T1000 (cell line): ENCODE measurements around the gene TMEM131.

Source experiments
- DNase-seq: peaks from one replicate; lab custom pipeline; 2025; ENCODE audit warnings: mixed read lengths; lab: John Stamatoyannopoulos, UW

The TMEM131 gene

DNA sequence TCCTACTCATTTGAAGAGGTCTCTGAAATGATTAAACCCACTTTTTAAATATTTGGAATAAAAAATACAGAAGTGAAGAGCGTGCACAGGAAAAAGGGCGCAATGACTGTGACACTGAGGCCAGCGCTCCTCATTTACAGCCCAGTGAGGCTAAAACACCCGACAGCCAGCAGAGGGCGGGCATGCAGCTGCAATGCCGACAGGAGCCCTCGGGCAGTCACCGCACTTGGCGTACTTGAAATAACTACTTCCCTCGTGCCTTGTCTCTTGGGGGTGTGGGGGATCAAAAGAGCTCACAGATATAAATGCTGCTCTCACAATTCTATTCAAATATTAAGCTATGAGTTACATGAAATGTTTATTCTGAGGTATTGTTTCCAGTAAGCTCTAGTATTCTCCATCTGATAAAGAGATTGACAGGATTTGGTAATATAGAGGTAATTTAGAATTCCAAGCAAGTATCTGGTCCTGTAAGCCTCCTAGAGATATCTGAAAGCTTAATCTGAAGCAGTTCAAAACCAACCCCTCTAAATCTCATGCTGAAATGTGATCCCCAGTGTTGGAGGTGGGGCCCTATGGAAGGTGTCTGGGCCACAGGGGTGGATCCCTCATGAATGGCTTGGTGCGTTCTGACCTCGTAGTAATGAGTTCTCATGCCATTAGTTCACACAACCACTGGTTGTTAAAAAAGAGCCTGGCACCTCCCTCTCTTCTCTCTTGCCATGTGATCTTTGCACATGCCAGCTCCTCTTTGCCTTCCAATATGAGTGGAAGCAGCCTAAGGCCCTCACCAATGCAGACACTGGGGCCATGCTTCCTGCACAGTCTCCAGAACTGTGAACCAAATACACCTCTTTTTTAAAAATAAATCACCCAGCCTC lies 188.8 kb downstream of the TMEM131 start:
- DNase-seq, result peak; percentile 56

- DNase-seq, result no peak
These were observed 190.0 kb downstream of the TMEM131 start for GRCh38 chr2:97805776-97806175.

DNA sequence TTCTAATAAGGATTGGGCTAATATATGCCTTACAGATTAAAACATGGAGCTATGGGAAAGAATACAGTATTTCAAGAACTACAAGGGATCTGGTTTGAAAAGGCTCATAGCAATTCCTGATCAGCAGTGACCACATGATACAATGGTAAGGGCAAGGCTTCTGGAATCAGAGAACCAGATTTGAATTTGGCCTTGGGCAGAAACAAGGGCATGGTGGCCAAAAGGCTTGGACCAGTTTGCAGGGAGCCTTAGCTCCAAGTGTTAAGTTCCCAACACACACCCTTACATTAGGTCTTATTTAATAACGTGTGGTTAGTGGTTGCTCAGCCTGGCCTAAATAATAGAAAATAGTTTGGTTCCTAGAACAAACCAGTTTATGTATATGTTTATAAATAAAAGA lies 194.7 kb downstream of the TMEM131 start:
- no peak for DNase-seq

DNA sequence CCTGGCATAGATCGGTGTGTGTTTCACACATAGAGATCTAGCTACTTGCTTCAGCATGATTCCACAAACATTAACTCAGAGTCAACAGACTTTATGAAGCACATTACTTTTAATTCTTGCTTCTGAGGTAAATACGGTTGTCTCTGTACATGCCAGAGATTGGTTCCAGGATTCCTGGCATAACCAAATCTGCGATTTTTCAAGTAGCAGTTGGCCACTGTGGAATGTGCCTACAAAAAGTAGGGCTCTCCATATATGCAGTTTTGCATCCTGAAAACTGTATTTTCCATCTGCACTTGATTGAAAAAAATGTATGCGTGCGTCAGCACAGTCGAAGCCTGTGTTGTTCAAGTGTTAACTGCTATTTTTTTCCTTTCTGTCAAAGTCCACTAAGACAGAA lies 197.3 kb downstream of the TMEM131 start:
- DNase-seq, result no peak

GRCh38 chr2:97797355-97797754 lies 198.4 kb downstream of the TMEM131 start:
- no peak for DNase-seq

GRCh38 chr2:97796465-97797126 lies 199.2 kb downstream of the TMEM131 start:
- no peak for DNase-seq

GRCh38 chr2:97792416-97792815 lies 203.3 kb downstream of the TMEM131 start:
- no peak for DNase-seq

GRCh38 chr2:97788986-97789644 lies 206.6 kb downstream of the TMEM131 start:
- no peak for DNase-seq

- DNase-seq, result no peak
These were observed 209.9 kb downstream of the TMEM131 start for GRCh38 chr2:97785818-97786217.

GRCh38 chr2:97784953-97785352 lies 210.8 kb downstream of the TMEM131 start:
- DNase-seq, result no peak

GRCh38 chr2:97781981-97782380 lies 213.8 kb downstream of the TMEM131 start:
- DNase-seq, result no peak

DNA sequence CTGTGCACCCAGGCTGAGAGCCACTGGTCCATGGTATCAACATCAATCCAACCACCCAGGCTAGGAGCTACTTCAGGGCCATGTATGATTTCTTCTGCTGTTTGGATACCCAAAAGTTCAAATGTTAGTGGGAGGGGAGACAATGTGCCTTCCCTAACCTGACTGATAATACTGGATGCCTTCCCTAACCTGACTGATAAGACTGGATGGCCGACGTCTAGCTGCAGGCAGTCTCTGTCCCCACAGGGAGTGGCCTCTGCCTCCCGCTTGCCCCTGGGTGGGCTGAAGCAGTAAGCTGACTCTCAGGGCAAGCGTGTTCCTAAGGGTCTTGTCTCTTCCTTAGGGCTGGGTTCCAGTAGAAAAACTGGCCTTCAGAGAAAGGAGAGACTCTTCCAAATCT lies 216.6 kb downstream of the TMEM131 start:
- DNase-seq, result no peak

- DNase-seq, result no peak
These were observed 220.7 kb downstream of the TMEM131 start for GRCh38 chr2:97775074-97775473.

DNA sequence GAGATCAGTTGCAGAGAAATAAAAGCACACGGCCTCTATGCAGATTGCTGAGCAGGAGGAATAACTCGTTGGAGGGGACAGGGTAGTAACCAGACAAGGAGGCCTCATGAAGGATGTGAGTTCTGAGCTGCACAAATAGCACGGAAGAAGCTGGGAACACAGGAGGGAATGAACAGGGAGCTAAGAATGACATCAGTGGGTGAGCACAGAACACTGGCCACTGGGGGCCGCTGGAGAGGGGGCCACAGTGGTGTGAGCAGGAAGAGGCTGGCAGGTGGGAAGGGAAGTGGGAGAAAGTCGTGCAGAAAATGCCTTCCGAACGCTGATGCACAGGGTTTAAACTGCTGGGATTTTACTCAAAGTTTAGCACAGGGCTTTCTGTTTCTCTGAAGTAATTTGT lies 221.3 kb downstream of the TMEM131 start:
- no peak for DNase-seq

- DNase-seq, result no peak
These were observed 225.3 kb downstream of the TMEM131 start for GRCh38 chr2:97770445-97770844.

DNA sequence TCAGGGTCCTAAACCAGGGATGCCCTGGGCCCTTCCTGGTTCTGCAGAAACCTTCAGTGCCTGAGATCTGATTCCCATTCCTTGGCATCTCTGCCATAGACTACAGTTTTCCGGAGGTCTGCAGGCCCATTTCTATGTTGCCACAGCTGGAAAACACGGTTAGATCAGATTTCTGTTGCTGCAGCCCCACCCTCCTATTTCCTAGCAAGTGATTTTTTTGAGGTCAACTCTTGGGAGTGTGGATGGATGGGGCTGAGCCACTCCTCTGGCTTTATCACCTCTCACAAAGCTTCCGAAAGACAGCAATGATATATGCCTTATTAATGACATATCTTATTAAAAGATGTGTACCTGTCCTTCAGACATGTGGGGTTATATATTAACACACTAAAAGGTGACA lies 226.0 kb downstream of the TMEM131 start:
- no peak for DNase-seq

DNA sequence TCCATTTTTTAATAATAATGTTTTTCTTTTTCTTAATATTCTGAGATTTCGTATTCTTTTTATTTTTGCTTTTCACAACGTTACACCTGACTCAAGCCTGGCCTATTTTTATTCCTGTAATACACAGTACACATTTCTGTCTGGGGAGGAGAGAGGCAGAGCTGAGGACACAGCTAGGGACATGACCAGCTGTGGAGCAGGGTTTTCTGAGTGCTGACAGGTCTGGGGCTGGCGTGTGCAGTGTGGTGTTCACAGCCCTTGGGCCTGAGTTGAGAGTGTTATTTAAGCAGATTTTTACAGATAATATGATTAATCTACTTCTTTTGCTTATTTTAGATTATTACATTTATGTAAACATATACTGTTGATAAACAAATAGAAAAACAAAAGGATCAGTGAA lies 226.4 kb downstream of the TMEM131 start:
- DNase-seq, result no peak

- DNase-seq, result no peak
These were observed 229.2 kb downstream of the TMEM131 start for GRCh38 chr2:97766567-97766966.

- DNase-seq, result no peak
These were observed 229.8 kb downstream of the TMEM131 start for GRCh38 chr2:97765933-97766332.

DNA sequence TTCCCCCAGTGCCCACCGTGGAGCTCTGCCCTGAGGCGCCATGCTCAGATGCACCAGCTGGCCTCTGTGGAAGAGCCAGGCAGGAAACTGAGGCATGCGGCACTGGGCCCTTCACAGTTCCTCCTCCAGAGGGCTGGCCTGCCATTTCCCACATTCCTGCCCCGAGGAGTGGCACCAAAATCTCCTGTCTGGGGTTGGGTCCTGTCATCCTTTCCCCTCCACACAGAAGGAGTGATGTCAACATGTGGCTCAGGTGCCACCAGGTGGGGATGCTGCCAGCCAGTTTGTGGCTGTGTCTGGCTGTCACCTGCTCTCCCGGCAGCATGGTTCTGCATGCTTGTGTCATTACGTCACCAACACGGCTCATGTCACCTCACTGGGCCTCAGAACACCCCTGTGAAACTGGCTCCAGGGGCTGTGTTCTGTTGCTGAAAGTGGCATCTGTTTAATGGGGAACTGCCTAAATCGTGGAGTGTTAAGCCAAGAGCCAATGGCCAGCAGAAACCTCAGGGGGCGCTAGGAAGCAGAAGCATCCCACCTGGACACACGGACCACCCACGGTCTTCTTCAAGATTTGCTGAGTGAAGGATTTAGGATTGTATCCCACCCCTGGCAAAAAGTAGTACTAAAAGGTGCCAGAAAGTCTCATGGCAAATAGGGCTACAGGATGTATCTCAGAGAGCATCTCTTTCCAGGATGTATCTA lies 231.0 kb downstream of the TMEM131 start:
- no peak for DNase-seq

- no peak for DNase-seq
These were observed 232.4 kb downstream of the TMEM131 start for GRCh38 chr2:97763176-97763845.

DNA sequence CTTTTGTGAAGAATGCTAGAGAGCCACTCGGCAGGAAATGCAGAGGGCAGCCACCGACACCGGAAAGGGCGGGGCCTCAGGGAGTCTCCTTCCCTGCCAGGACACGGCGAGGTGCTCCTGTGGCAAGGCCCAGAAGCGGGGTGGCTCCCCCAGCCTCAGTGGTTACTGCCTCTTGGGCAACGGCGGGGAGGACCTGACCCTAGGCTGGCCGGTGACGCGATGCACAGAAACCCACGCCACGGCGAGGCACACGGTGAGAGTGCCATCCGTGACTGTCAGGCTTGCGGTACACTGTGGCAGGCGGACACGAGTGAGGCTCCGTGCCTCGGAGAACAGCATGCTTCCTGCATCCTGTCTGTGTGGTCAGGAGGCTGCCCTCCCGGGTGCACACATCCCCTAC lies 234.6 kb downstream of the TMEM131 start:
- no peak for DNase-seq
